Neutrophil (primary cell): Measurements from ENCODE around the gene AKAP6.

Experiments used
- H3K27ac ChIP-seq: fragments of 200-600 bp; sonication (generic); 2 replicates; pipeline ENCODE4 v1.5.1; 2016; ENCODE audit warnings: mild to moderate bottlenecking, moderate library complexity
- H3K27me3 ChIP-seq: fragments of 200-600 bp; sonication (generic); 2 replicates; pipeline ENCODE4 v1.6.0; 2016; ENCODE audit warnings: mild to moderate bottlenecking
- H3K36me3 ChIP-seq: fragments of 200-600 bp; sonication (generic); 2 replicates; pipeline ENCODE4 v1.5.1; 2017
- H3K4me1 ChIP-seq, 2 experiments: fragments of 200-600 bp in 1 of 2; sonication (generic) in 1 of 2; 1 replicate in 1 of 2; 2 replicates in 1 of 2; pipeline versions ENCODE4 v1.5.1 to v1.6.1; 2013 to 2016; ENCODE audit warnings: low read depth in 1 of 2, low read length in 1 of 2, mild to moderate bottlenecking in 1 of 2, moderate library complexity in 1 of 2; ENCODE audit not compliant: control insufficient read depth in 1 of 2, insufficient read depth in 1 of 2
- H3K4me3 ChIP-seq, 2 experiments: fragments of 200-600 bp in 1 of 2; sonication (generic) in 1 of 2; 1 replicate in 1 of 2; 2 replicates in 1 of 2; pipeline ENCODE4 v1.5.1; 2013 to 2016; ENCODE audit warnings: low read depth in 1 of 2, low read length in 1 of 2, mild to moderate bottlenecking in 1 of 2, moderate library complexity in 1 of 2
- H3K9me3 ChIP-seq: fragments of 200-600 bp; sonication (generic); 2 replicates; pipeline ENCODE4 v1.5.1; 2016
- CTCF ChIP-seq: fragments of 200-600 bp; sonication (generic); IDR thresholded peaks from 2 replicates; pipeline ENCODE4 v1.5.1; 2016; ENCODE audit warnings: antibody characterized with exemption

AKAP6 gene

DNA sequence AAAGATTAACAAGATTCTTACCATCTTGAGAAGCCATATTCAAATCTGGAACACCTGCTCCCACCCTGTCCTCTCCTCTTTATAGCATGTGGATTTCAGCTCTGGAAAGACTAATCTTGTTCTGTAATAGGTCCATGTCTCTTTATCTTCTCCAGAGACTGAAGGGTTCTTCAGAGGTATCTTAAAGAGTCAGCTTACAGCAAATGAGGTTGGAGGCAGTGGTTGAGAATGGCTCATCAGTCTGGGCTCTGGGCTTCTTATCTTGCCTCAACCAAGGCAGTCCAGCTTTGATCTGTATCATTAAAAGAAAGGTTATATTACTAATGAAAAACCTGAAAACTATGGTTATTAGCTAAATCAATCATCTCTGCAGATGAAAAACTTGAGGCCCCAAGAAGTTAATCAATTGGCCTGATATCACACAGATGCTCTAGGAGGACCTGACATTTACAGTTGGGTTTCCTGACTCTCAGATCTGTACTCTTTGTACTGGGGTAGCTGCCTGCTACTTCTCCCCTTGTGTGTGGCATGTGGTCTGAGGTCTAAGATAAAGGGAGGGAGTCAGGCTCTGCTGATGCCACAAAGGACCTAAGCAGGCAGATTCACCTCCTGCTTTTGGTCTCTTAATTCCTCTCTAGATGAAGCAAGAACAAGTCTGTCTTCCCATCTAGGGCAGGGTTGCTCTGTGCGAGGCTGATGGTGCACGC, 1.7 kb upstream of the AKAP6 start:
- Histone ChIP-seq H3K9me3 (no peaks in the 10 kb centered on the region), H3K4me1 (no peaks in the 10 kb centered on the region), H3K27ac (no peak overlapping the region), H3K27me3 (no peaks in the 10 kb centered on the region), H3K4me3 (no peak overlapping the region), H3K36me3 (no peaks in the 10 kb centered on the region)
- TF ChIP-seq CTCF, result no peak

DNA sequence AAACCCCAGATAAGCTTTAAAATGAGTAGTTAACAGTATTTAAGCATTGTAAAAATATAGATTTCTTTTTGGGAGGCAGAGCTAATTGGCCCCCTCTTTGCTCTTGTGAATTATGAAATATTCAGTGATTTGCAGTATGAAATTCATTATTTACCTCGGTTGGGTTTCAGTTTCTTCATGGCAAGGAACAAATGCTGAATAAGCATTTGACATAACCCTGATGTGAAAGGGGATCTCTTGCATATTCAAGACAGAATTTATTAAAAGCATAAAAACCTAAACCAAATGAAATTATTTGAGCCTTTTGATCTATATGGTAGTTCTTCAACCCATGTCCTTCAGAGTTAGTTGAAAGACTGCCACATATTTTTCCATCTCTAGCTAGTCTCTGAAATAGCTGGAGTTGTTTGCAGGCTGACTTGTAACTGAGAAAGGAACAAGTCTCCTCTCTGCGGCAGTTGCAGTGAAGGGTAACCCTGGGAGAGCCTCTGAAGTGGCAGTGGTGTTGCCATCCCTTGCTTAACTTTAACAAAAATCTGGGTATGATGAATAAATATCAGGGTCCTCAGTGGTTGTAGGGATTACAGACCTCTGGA, 690 bp downstream of the AKAP6 start:
- no peaks in the 10 kb centered on the region for H3K27me3 ChIP-seq
- H3K4me1 ChIP-seq, result no peaks in the 10 kb centered on the region
- no peak overlapping the region for H3K4me3 ChIP-seq
- H3K27ac ChIP-seq, result no peak overlapping the region
- H3K36me3 ChIP-seq, result no peaks in the 10 kb centered on the region
- no peaks in the 10 kb centered on the region for H3K9me3 ChIP-seq
- TF ChIP-seq CTCF, result no peak

DNA sequence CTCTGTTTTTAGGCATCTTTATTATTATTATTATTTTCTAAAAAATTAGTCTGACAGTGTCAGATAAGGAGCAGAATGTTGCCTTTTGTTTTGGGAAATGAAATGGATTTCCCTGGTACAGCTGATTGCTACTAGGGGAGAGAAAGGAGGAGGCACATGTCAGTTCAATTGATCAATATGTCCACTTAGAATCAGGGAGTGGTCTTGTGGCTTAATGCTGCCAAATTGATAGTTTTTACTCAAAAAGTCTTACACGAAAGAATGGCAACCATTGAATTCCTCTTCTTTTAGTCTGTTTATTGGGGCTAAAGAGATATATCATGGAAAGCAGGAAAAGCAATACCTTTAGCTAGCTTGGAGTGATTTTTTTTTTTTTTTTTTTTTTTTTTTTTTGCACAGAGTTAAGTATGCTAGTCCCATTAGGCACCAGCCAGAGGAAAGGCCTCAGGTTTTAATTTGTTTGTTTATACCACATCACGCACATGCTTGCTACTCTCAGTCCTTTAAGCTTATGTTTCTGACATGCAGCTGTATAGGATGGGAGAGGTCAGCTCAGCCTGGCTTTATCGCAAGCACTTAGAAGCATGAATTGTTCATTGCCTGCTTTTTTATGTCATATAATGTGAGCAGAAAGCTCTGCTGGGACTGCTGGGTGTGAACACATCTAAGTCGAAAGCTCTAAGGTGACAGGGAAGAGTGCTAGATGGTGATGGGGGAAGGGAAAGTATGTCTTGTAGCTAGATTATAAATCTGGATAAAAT, 1.4 kb downstream of the AKAP6 start:
- Histone ChIP-seq H3K36me3 (no peaks in the 10 kb centered on the region), H3K27me3 (no peaks in the 10 kb centered on the region), H3K4me3 (no peak overlapping the region), H3K4me1 (no peaks in the 10 kb centered on the region), H3K9me3 (no peaks in the 10 kb centered on the region), H3K27ac (no peak overlapping the region)
- TF ChIP-seq CTCF, result no peak

GRCh38 chr14:32331206-32331605, 2.1 kb downstream of the AKAP6 start:
- Histone ChIP-seq H3K4me1 (no peaks in the 10 kb centered on the region), H3K27ac (no peak overlapping the region), H3K9me3 (no peaks in the 10 kb centered on the region), H3K4me3 (no peak overlapping the region), H3K36me3 (no peaks in the 10 kb centered on the region), H3K27me3 (no peaks in the 10 kb centered on the region)
- no peak for TF ChIP-seq CTCF

DNA sequence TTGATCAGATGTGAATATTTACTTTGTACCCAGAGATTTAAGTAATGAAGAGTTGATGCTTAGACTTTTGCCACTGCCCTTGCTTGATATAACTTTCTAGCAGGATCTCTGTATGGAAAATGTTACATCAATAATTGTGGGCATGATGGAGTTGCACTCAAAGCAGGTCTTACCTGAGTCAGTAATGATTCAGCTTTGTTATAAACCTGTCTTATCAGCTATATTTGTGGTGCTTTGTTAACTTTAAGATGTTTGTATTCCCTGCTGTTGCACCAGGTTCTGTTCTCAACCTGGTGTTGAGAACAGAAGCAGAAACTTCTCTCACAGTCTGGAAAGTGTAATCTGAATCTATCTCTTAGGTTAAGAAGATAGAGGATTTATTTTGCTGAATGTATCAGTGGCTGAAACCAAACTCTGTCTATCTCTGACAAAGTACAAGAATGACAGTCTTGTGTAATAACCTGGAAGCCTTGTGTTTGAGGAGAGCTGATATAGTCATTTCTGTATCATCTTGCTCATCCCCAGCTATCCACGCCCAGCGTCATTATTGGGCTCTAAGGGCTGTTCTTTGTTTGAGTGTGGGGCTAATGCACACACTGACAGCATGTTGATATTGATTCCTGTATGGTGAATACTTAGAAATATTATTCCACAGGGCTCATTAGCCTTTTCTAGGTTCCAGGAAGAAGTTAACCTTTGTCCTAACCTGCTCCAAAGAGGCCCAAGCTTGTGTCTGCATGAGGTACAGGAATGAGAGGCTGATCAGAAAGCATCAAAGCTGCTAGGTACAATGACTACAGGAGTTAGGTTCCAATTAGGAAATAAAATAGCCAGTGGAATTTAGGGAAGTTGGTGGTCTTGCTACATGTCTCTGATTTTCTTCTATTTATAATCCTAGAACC, 3.6 kb downstream of the AKAP6 start:
- Histone ChIP-seq H3K36me3 (no peaks in the 10 kb centered on the region), H3K27ac (no peak overlapping the region), H3K27me3 (no peaks in the 10 kb centered on the region), H3K4me3 (no peak overlapping the region), H3K9me3 (no peaks in the 10 kb centered on the region), H3K4me1 (no peaks in the 10 kb centered on the region)
- no peak for TF ChIP-seq CTCF
